GM23338 (cell line): ENCODE data around the gene MMP27. TPM values are rescaled to one million over a fixed set of nuclear protein-coding genes. Genes with fewer than 3 reads are reported as not detected.

ENCODE experiments used
- ATAC-seq: fragments of 200-7000 bp; cut with Tn5 transposase; 3 replicates; pipeline ENCODE4 v1.9.1; 2020
- DNase-seq: peaks from one replicate; pipeline ENCODE4 v3.0.0-alpha.2; 2015; ENCODE audit warnings: low spot score
- H2AFZ ChIP-seq: fragments of 200-600 bp; sonication (generic); 2 replicates; pipeline ENCODE4 v1.8.0; 2016; ENCODE audit warnings: antibody characterized with exemption, mild to moderate bottlenecking, moderate library complexity
- H3F3A ChIP-seq: fragments of 200-600 bp; sonication (generic); replicated peaks from 2 replicates; pipeline ENCODE4 v1.8.0; 2017; ENCODE audit warnings: antibody characterized with exemption, mixed run types, low read depth
- H3K27ac ChIP-seq: fragments of 200-600 bp; sonication (generic); 2 replicates; pipeline ENCODE4 v1.6.1; 2016; ENCODE audit warnings: low read depth
- H3K27me3 ChIP-seq: fragments of 200-600 bp; sonication (generic); 2 replicates; pipeline ENCODE4 v1.8.0; 2016; ENCODE audit warnings: mild to moderate bottlenecking, mixed run types, moderate library complexity; ENCODE audit not compliant: insufficient read depth
- H3K36me3 ChIP-seq: fragments of 200-600 bp; sonication (generic); 2 replicates; pipeline ENCODE4 v1.8.0; 2016; ENCODE audit warnings: mild to moderate bottlenecking; ENCODE audit not compliant: insufficient read depth
- H3K4me1 ChIP-seq: fragments of 200-600 bp; sonication (generic); 2 replicates; pipeline ENCODE4 v1.8.0; 2016; ENCODE audit warnings: mild to moderate bottlenecking, moderate library complexity; ENCODE audit not compliant: insufficient read depth
- H3K4me2 ChIP-seq: fragments of 200-600 bp; sonication (generic); 2 replicates; pipeline ENCODE4 v1.7.1; 2017; ENCODE audit warnings: mixed run types
- H3K4me3 ChIP-seq: fragments of 200-600 bp; sonication (generic); 2 replicates; pipeline ENCODE4 v1.6.1; 2016; ENCODE audit warnings: mixed run types
- H3K79me2 ChIP-seq: fragments of 200-600 bp; sonication (generic); replicated peaks from 2 replicates; pipeline ENCODE4 v1.8.0; 2017; ENCODE audit warnings: mild to moderate bottlenecking; ENCODE audit not compliant: insufficient read depth
- H3K9me2 ChIP-seq: fragments of 200-600 bp; sonication (generic); 2 replicates; pipeline ENCODE4 v1.8.0; 2017; ENCODE audit not compliant: insufficient read depth
- H4K20me1 ChIP-seq: fragments of 200-600 bp; sonication (generic); replicated peaks from 2 replicates; pipeline ENCODE4 v1.8.0; 2017; ENCODE audit warnings: mild to moderate bottlenecking; ENCODE audit not compliant: insufficient read depth
- H3K27ac Mint-ChIP-seq: 2 replicates; pipeline ENCODE4 v1.8.0; 2020; ENCODE audit warnings: inconsistent platforms, mild to moderate bottlenecking, moderate library complexity, mixed read lengths
- H3K27me3 Mint-ChIP-seq: 3 replicates; pipeline ENCODE4 v1.8.0; 2022; ENCODE audit warnings: low read depth, mild to moderate bottlenecking, moderate library complexity, mixed read lengths, inconsistent platforms; ENCODE audit not compliant: insufficient read depth, poor library complexity
- H3K36me3 Mint-ChIP-seq: 3 replicates; pipeline ENCODE4 v1.8.0; 2021; ENCODE audit warnings: low read depth, mild to moderate bottlenecking, inconsistent platforms, moderate library complexity, mixed read lengths
- H3K4me1 Mint-ChIP-seq: 3 replicates; pipeline ENCODE4 v1.8.0; 2020; ENCODE audit warnings: mild to moderate bottlenecking, inconsistent platforms, mixed read lengths
- H3K4me3 Mint-ChIP-seq: 3 replicates; pipeline ENCODE4 v1.8.0; 2021; ENCODE audit warnings: moderate library complexity, mild to moderate bottlenecking, inconsistent platforms, mixed read lengths
- H3K9me3 Mint-ChIP-seq: 3 replicates; pipeline ENCODE4 v1.8.0; 2020; ENCODE audit warnings: moderate library complexity, mild to moderate bottlenecking, inconsistent platforms, mixed read lengths
- EZH2 ChIP-seq: fragments of 200-600 bp; sonication (generic); IDR thresholded peaks from one replicate; pipeline ENCODE4 v1.8.0; 2017; ENCODE audit warnings: antibody characterized with exemption, mild to moderate bottlenecking, low read depth; ENCODE audit not compliant: unreplicated experiment
- EZH2phosphoT487 ChIP-seq: fragments of 200-600 bp; sonication (generic); IDR thresholded peaks from one replicate; pipeline ENCODE4 v1.8.1; 2018; ENCODE audit warnings: antibody characterized with exemption; ENCODE audit not compliant: unreplicated experiment
- JUNB ChIP-seq: IDR thresholded peaks from one replicate; pipeline ENCODE4 v1.6.1; 2016; ENCODE audit warnings: antibody characterized with exemption; ENCODE audit not compliant: unreplicated experiment
- NANOG ChIP-seq: IDR thresholded peaks from 2 replicates; pipeline ENCODE4 v1.6.1; 2016; ENCODE audit warnings: antibody characterized with exemption, borderline replicate concordance
- POLR2AphosphoS5 ChIP-seq: IDR thresholded peaks from 2 replicates; pipeline ENCODE4 v1.6.1; 2016; ENCODE audit warnings: antibody characterized with exemption, low read depth
- STAT1 ChIP-seq: IDR thresholded peaks from one replicate; pipeline ENCODE4 v1.6.1; 2016; ENCODE audit warnings: antibody characterized with exemption; ENCODE audit not compliant: unreplicated experiment
- ZNF331 ChIP-seq: fragments of 250-450 bp; sonication (Bioruptor Pico); IDR thresholded peaks from 2 replicates; pipeline ENCODE4 v1.5.0; 2020; ENCODE audit warnings: low read depth, mild to moderate bottlenecking, moderate library complexity
- polyA plus RNA-seq: library from polyadenylated mRNA; unstranded; fragments of >200 nt; fragmentation: Nextera tagmentation; extraction: Ambion mirVana; gene quantifications from 2 replicates; pipeline ENCODE4 v1.2.1, GENCODE V29; 2016
- total RNA-seq: library from RNA; depleted of rRNA; stranded (reverse); fragments of >200 nt; shearing (Covaris generic); gene quantifications from 2 replicates; pipeline ENCODE4 v1.2.3, GENCODE V29; 2014
- TF ChIP-seq, protein P1 (sequence below): IDR thresholded peaks from 2 replicates; pipeline ENCODE4 v1.6.1; 2016; ENCODE audit warnings: antibody characterized with exemption
- TF ChIP-seq, protein P2 (sequence below), 2 experiments: fragments of 200-600 bp in 1 of 2; sonication (generic) in 1 of 2; conservative IDR thresholded peaks; 2 replicates each; pipeline versions ENCODE4 v1.5.1 to v1.6.1; 2016 to 2017; ENCODE audit warnings: antibody characterized with exemption in 2 of 2, low read depth in 2 of 2, mild to moderate bottlenecking in 2 of 2, moderate library complexity in 1 of 2
- TF ChIP-seq, protein P3 (sequence below): fragments of 250-450 bp; sonication (Bioruptor Pico); IDR thresholded peaks from 2 replicates; pipeline ENCODE4 v1.5.0; 2020; ENCODE audit warnings: mild to moderate bottlenecking, moderate library complexity
- TF ChIP-seq, protein P4 (sequence below): IDR thresholded peaks from one replicate; pipeline ENCODE4 v1.6.1; 2018; ENCODE audit warnings: antibody characterized with exemption; ENCODE audit not compliant: unreplicated experiment

MMP27 gene
- total and polyA plus RNA-seq, 2 experiments from 2014 or later = not detected

DNA sequence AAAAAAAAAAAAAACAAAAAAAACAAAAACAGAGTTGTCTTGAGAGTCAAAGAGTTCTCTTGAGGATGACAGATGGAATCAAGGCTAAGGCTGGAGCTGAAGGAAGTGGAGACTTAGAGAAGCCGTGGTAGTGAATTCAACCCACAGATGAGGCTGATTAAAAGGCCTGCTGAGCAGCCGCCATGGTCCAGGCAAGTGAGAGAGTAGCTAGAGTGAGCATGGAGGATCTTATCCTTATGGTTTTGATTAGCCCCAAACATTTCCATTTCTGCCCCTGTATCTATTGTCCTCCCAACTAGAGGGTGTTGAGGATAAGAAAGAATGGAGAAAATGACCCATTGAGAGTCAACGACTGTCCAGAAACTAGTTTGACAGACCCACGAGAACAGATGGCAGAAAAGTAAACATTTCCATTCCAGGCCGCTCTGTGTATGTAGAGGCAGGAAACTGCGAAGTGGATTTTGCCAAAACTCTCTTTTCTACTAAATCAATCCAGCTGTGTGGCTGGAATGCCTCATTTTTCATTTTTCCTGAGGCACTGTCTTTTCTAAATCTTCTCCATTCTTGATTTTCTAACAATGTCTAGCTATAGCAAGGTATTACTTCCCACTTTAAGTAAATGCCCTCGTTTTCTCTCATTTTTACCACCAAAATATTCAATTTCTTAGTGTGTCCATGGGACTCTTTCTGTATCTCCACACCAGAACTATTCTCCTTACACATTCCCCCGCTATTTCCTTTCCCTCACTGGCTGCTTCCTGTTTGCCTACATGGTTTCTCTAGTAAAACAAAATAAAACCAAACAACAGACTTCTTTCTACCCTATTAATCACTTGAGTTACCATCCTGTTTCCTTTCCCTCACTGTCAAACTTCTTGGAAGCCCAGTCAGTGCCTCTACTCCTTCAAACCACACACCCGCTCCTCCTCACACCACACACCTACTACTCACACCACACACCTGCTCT is 24.6 kb upstream of the MMP27 start:
- no peaks in the 10 kb centered on the region; the same call in 2 of the 3 replicates for H3K4me1 Mint-ChIP-seq
- no peaks in the 10 kb centered on the region for H4K20me1 ChIP-seq
- TF ChIP-seq, protein P1, sequence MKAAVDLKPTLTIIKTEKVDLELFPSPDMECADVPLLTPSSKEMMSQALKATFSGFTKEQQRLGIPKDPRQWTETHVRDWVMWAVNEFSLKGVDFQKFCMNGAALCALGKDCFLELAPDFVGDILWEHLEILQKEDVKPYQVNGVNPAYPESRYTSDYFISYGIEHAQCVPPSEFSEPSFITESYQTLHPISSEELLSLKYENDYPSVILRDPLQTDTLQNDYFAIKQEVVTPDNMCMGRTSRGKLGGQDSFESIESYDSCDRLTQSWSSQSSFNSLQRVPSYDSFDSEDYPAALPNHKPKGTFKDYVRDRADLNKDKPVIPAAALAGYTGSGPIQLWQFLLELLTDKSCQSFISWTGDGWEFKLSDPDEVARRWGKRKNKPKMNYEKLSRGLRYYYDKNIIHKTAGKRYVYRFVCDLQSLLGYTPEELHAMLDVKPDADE = no peak
- TF ChIP-seq EZH2phosphoT487 = no peak
- TF ChIP-seq NANOG = no peak
- TF ChIP-seq EZH2 = no peak
- TF ChIP-seq STAT1 = no peak
- no peak for TF ChIP-seq JUNB
- TF ChIP-seq, protein P2, sequence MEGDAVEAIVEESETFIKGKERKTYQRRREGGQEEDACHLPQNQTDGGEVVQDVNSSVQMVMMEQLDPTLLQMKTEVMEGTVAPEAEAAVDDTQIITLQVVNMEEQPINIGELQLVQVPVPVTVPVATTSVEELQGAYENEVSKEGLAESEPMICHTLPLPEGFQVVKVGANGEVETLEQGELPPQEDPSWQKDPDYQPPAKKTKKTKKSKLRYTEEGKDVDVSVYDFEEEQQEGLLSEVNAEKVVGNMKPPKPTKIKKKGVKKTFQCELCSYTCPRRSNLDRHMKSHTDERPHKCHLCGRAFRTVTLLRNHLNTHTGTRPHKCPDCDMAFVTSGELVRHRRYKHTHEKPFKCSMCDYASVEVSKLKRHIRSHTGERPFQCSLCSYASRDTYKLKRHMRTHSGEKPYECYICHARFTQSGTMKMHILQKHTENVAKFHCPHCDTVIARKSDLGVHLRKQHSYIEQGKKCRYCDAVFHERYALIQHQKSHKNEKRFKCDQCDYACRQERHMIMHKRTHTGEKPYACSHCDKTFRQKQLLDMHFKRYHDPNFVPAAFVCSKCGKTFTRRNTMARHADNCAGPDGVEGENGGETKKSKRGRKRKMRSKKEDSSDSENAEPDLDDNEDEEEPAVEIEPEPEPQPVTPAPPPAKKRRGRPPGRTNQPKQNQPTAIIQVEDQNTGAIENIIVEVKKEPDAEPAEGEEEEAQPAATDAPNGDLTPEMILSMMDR (conservative IDR thresholded peaks at IDR 0.05; ENCODE audit: low read depth in 2 of 2) = no peak
- no peak for TF ChIP-seq POLR2AphosphoS5
- TF ChIP-seq ZNF331 (CRISPR knock-in tag) = no peak
- TF ChIP-seq, protein P3, sequence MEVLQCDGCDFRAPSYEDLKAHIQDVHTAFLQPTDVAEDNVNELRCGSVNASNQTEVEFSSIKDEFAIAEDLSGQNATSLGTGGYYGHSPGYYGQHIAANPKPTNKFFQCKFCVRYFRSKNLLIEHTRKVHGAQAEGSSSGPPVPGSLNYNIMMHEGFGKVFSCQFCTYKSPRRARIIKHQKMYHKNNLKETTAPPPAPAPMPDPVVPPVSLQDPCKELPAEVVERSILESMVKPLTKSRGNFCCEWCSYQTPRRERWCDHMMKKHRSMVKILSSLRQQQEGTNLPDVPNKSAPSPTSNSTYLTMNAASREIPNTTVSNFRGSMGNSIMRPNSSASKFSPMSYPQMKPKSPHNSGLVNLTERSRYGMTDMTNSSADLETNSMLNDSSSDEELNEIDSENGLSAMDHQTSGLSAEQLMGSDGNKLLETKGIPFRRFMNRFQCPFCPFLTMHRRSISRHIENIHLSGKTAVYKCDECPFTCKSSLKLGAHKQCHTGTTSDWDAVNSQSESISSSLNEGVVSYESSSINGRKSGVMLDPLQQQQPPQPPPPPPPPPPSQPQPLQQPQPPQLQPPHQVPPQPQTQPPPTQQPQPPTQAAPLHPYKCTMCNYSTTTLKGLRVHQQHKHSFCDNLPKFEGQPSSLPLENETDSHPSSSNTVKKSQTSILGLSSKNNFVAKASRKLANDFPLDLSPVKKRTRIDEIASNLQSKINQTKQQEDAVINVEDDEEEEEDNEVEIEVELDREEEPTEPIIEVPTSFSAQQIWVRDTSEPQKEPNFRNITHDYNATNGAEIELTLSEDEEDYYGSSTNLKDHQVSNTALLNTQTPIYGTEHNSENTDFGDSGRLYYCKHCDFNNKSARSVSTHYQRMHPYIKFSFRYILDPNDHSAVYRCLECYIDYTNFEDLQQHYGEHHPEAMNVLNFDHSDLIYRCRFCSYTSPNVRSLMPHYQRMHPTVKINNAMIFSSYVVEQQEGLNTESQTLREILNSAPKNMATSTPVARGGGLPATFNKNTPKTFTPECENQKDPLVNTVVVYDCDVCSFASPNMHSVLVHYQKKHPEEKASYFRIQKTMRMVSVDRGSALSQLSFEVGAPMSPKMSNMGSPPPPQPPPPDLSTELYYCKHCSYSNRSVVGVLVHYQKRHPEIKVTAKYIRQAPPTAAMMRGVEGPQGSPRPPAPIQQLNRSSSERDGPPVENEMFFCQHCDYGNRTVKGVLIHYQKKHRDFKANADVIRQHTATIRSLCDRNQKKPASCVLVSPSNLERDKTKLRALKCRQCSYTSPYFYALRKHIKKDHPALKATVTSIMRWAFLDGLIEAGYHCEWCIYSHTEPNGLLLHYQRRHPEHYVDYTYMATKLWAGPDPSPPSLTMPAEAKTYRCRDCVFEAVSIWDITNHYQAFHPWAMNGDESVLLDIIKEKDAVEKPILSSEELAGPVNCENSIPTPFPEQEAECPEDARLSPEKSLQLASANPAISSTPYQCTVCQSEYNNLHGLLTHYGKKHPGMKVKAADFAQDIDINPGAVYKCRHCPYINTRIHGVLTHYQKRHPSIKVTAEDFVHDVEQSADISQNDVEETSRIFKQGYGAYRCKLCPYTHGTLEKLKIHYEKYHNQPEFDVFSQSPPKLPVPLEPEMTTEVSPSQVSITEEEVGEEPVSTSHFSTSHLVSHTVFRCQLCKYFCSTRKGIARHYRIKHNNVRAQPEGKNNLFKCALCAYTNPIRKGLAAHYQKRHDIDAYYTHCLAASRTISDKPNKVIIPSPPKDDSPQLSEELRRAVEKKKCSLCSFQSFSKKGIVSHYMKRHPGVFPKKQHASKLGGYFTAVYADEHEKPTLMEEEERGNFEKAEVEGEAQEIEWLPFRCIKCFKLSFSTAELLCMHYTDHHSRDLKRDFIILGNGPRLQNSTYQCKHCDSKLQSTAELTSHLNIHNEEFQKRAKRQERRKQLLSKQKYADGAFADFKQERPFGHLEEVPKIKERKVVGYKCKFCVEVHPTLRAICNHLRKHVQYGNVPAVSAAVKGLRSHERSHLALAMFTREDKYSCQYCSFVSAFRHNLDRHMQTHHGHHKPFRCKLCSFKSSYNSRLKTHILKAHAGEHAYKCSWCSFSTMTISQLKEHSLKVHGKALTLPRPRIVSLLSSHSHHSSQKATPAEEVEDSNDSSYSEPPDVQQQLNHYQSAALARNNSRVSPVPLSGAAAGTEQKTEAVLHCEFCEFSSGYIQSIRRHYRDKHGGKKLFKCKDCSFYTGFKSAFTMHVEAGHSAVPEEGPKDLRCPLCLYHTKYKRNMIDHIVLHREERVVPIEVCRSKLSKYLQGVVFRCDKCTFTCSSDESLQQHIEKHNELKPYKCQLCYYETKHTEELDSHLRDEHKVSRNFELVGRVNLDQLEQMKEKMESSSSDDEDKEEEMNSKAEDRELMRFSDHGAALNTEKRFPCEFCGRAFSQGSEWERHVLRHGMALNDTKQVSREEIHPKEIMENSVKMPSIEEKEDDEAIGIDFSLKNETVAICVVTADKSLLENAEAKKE (CRISPR knock-in tag) = no peak
- TF ChIP-seq, protein P4, sequence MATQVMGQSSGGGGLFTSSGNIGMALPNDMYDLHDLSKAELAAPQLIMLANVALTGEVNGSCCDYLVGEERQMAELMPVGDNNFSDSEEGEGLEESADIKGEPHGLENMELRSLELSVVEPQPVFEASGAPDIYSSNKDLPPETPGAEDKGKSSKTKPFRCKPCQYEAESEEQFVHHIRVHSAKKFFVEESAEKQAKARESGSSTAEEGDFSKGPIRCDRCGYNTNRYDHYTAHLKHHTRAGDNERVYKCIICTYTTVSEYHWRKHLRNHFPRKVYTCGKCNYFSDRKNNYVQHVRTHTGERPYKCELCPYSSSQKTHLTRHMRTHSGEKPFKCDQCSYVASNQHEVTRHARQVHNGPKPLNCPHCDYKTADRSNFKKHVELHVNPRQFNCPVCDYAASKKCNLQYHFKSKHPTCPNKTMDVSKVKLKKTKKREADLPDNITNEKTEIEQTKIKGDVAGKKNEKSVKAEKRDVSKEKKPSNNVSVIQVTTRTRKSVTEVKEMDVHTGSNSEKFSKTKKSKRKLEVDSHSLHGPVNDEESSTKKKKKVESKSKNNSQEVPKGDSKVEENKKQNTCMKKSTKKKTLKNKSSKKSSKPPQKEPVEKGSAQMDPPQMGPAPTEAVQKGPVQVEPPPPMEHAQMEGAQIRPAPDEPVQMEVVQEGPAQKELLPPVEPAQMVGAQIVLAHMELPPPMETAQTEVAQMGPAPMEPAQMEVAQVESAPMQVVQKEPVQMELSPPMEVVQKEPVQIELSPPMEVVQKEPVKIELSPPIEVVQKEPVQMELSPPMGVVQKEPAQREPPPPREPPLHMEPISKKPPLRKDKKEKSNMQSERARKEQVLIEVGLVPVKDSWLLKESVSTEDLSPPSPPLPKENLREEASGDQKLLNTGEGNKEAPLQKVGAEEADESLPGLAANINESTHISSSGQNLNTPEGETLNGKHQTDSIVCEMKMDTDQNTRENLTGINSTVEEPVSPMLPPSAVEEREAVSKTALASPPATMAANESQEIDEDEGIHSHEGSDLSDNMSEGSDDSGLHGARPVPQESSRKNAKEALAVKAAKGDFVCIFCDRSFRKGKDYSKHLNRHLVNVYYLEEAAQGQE = no peak
- ATAC-seq = no peak
- no peak overlapping the region for H3K27ac Mint-ChIP-seq
- H3K36me3 Mint-ChIP-seq = no peaks in the 10 kb centered on the region
- no peaks in the 10 kb centered on the region for H3K4me1 ChIP-seq
- no peak overlapping the region for H3K4me3 ChIP-seq
- no peaks in the 10 kb centered on the region for H3K36me3 ChIP-seq
- H3K4me3 Mint-ChIP-seq = no peak overlapping the region
- no peaks in the 10 kb centered on the region for H3F3A ChIP-seq
- no peak overlapping the region for H3K4me2 ChIP-seq
- no peak overlapping the region for H2AFZ ChIP-seq
- no peaks in the 10 kb centered on the region for H3K9me2 ChIP-seq
- H3K27me3 Mint-ChIP-seq = no peaks in the 10 kb centered on the region
- no peak for DNase-seq
- no peak overlapping the region for H3K27ac ChIP-seq
- H3K9me3 Mint-ChIP-seq = no peaks in the 10 kb centered on the region
- no peaks in the 10 kb centered on the region for H3K79me2 ChIP-seq
- no peaks in the 10 kb centered on the region for H3K27me3 ChIP-seq
